ENCODE measurements around the gene TTC38.

- TF ChIP-seq CTCF (conservative IDR thresholded peaks at IDR 0.05; ENCODE audit: low read length): no peak
- TF ChIP-seq EZH2phosphoT487 (IDR thresholded peaks at IDR 0.05; ENCODE audit: borderline replicate concordance): no peak
These were observed 43.5 kb upstream of the TTC38 start for GRCh38 chr22:46224044-46224897.
